SJCRH30 (cell line): ENCODE results near the gene NAPB. TPM values are rescaled to one million over a fixed set of nuclear protein-coding genes. Genes with fewer than 3 reads are reported as not detected.
"Not testable (repeated sequence)": the region's sequence is repeated elsewhere in the genome, so short reads cannot be mapped to it uniquely, and the experiment has no call there.

Source experiments
- DNase-seq, 2 experiments: peaks; one replicate each; pipeline ENCODE4 v3.0.0-alpha.2; 2015 to 2020
- H3K27ac ChIP-seq: fragments of 250-450 bp; sonication (Bioruptor Pico); 2 replicates; pipeline ENCODE4 v1.5.1; 2020; ENCODE audit warnings: mild to moderate bottlenecking, moderate library complexity
- H3K27me3 ChIP-seq: fragments of 250-450 bp; sonication (Bioruptor Pico); 2 replicates; pipeline ENCODE4 v1.5.1; 2020; ENCODE audit warnings: mild to moderate bottlenecking, moderate library complexity
- H3K36me3 ChIP-seq: fragments of 250-450 bp; sonication (Bioruptor Pico); 2 replicates; pipeline ENCODE4 v1.5.1; 2020; ENCODE audit warnings: mild to moderate bottlenecking, moderate library complexity
- H3K4me1 ChIP-seq: fragments of 250-450 bp; sonication (Bioruptor Pico); 2 replicates; pipeline ENCODE4 v1.5.1; 2020; ENCODE audit warnings: mild to moderate bottlenecking, moderate library complexity
- H3K4me3 ChIP-seq: fragments of 250-450 bp; sonication (Bioruptor Pico); 2 replicates; pipeline ENCODE4 v1.5.1; 2020; ENCODE audit warnings: mild to moderate bottlenecking, moderate library complexity
- H3K9me3 ChIP-seq: fragments of 250-450 bp; sonication (Bioruptor Pico); replicated peaks from 2 replicates; pipeline ENCODE4 v1.5.1; 2020; ENCODE audit warnings: mild to moderate bottlenecking, moderate library complexity
- total RNA-seq: library from RNA; depleted of rRNA; stranded (reverse); fragments of >200 nt; shearing (Covaris generic); gene quantifications from 2 replicates; pipeline ENCODE4 v1.2.3, GENCODE V29; 2014; rRNA removed

The NAPB gene
- 7.1 and 11.3 TPM in 2 replicates for total RNA-seq

DNA sequence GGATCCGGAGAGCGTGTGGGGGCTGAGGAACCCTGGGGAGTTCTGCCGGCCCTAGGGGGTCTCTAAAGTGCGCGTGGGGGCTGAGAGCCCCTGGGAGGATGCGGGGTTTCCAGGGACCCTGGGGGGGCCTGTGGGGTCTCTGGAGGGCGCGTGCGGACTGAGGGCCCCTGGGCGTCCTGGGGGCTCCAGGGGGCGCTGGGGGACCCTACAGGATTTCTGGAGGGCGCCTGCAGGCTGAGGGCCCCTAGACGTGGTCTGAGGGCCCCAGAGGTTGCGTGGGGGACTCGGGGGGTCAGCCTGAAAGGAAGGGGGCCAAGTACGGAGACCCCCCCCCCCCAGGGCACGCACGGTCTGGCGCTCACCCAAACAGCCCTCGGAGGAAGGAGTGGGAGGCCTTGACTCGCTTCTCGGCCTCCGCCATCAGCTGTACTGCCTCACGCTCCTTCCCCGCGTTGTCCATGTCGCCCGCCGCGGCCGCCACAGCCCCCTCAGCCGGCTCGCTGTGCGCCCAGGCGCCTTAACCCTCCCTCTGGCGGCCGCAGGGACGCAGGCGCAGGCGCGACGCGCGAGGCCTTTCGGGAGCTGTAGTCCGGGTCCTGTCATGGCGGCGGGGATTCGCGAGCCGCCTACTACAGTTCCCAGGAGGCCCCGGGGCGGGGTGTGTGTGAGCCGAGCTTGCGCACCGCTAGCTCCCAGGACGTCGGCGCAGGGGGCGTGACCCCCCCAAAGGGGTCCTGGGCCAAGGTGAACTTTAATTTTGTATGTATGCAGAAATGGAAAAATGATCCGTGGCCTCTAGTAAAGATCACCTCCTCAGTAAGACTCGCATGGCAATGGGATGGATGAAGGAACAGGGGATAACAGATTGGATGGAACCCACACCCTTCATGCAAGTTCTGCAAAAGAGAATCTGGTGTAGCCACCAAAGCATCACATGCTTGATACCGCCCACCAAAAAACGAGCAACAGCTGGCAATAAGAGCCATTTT is at the start of gene NAPB:
Gene NAPB (minus strand): TSS at position 546 of the 989 bp plus-strand sequence. CDS start 86 bp downstream, at position 460.
- Histone ChIP-seq H3K9me3 (peaks cover 4% of the 10 kb centered on the region; the same call in 1 of the 2 replicates), H3K27ac (peak within 1 kb of the TSS; percentile 69), H3K4me3 (peak within 1 kb of the TSS; percentile 92), H3K36me3 (no peaks in the 10 kb centered on the region; the same call in 1 of the 2 replicates), H3K4me1 (peaks cover 2% of the 10 kb centered on the region; the same call in 1 of the 2 replicates), H3K27me3 (no peaks in the 10 kb centered on the region)
- DNase-seq, result peak; percentile 97

DNA sequence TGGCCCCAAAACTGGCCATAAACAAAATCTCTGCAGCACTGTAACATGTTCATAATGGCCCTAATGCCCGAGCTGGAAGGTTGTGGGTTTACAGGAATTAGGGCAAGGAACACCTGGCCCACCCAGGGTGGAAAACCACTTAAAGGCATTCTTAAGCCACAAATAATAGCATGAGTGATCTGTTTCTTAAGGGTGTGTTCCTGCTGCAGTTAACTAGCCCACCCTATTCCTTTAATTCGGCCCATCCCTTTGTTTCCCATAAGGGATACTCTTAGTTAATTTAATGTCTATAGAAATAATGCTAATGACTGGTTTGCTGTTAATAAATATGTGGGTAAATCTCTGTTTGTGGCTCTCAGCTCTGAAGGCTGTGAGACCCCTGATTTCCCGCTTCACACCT is 45.7 kb upstream of the NAPB start:
- H3K4me1 ChIP-seq, DNase-seq, H3K36me3 ChIP-seq, H3K27me3 ChIP-seq, H3K27ac ChIP-seq, H3K4me3 ChIP-seq: not testable (repeated sequence)
- peaks cover 11% of the 10 kb centered on the region; the same call in 1 of the 2 replicates for H3K9me3 ChIP-seq

DNA sequence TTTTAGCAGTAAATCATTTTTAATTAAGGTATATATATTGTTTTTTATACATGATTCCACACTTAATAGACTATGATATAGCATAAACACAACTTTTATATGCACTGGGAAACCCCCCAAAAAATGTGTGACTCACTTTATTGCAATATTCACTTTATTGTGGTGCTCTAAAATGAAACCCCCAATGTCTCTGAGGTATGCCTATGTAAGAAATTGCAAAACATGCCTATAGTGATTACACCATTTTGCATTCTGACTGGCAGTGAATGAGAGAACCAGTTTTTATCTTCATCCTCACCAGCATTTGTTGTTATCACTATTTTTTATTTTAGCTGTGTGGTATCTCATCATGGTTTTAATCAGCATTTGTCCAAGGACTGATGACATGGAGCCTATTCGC is 39.9 kb upstream of the NAPB start:
- no peaks in the 10 kb centered on the region for H3K27me3 ChIP-seq
- no peaks in the 10 kb centered on the region for H3K4me1 ChIP-seq
- H3K36me3 ChIP-seq, result no peaks in the 10 kb centered on the region
- no peak overlapping the region for H3K27ac ChIP-seq
- DNase-seq, result no peak
- H3K4me3 ChIP-seq, result no peak overlapping the region
- 0 out of 2 replicates have a peak, but pooled peaks cover 3% of the 10 kb centered on the region for H3K9me3 ChIP-seq

GRCh38 chr20:23459461-23460150 is 38.3 kb upstream of the NAPB start:
- Histone ChIP-seq H3K27me3 (no peaks in the 10 kb centered on the region), H3K4me3 (no peak overlapping the region), H3K4me1 (no peaks in the 10 kb centered on the region), H3K36me3 (no peaks in the 10 kb centered on the region), H3K9me3 (no peaks in the 10 kb centered on the region), H3K27ac (no peak overlapping the region)
- no peak for DNase-seq

- Histone ChIP-seq H3K4me3 (no peak overlapping the region), H3K36me3 (no peaks in the 10 kb centered on the region), H3K27ac (no peak overlapping the region), H3K9me3 (no peaks in the 10 kb centered on the region), H3K4me1 (no peaks in the 10 kb centered on the region), H3K27me3 (no peaks in the 10 kb centered on the region; the same call in 1 of the 2 replicates)
- DNase-seq, result no peak
These were observed 35.6 kb upstream of the NAPB start for GRCh38 chr20:23456873-23457272.

DNA sequence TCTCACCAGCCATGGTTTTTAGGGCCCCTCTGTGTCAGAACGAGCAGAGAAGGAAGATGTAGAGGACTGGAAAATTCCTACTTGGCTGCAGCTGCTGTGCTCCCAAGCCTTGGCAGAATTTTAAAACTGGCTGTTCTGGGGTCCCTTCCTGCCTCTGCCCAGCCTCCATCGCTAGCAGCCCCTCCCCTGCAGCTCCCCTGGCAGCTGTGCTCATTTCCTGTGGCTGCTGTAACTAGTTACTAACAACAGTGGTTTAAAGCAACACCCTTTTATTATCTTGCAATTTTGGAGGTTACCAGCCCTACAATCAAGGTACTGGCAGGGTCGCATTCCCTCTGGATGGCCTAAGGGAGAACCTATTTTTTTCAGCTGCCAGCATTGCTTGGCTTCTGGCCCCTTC is 35.1 kb upstream of the NAPB start:
- no peaks in the 10 kb centered on the region for H3K9me3 ChIP-seq
- H3K4me1 ChIP-seq, result no peaks in the 10 kb centered on the region
- H3K27ac ChIP-seq, result no peak overlapping the region
- peaks cover 4% of the 10 kb centered on the region for H3K27me3 ChIP-seq
- H3K4me3 ChIP-seq, result no peak overlapping the region
- peak in 1 of 2 experiments; percentile 20 for DNase-seq
- H3K36me3 ChIP-seq, result no peaks in the 10 kb centered on the region

DNA sequence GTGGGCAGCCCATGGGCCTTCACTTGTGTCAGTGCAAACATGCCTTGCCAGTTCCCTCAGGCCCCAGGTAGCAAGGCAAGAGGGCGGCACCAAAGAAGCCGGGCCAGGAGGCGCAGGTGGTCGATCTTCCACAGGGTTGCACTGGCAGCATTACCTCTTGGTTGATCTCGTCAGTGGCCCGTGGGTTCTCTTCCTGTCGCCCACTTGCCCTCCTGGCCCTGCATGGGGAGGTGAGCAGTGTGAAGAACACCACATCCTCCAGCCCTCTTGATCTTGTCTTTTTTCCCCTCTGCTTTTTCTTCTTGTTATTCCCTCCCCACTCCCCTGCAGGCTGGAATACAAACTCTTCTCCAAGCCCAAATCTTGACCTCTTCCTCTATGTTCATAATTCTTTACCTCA is 34.4 kb upstream of the NAPB start:
- Histone ChIP-seq H3K4me1 (no peaks in the 10 kb centered on the region), H3K9me3 (no peaks in the 10 kb centered on the region), H3K36me3 (no peaks in the 10 kb centered on the region), H3K27me3 (peaks cover 10% of the 10 kb centered on the region), H3K27ac (no peak overlapping the region), H3K4me3 (no peak overlapping the region)
- DNase-seq, result no peak

DNA sequence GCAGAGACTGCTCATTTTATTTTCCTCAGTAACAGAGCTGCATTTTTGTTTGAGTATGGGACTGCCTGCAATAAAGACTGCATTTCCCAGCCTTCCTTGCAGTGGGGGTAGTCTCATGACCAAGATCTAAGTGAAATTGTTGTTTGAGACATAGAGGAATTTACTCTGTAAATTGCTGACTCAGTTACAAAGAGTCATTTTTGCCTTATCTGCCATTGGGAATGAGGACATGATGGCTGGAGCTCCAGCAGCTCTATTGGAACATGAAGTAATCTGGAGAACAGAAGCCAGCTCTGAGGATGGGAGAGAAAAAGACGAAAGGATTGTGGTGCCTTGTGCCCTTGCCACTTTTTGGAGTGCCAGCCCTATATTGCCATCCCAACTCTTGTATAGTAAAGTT is 33.5 kb upstream of the NAPB start:
- H3K4me1 ChIP-seq, result no peaks in the 10 kb centered on the region
- no peaks in the 10 kb centered on the region for H3K36me3 ChIP-seq
- peaks cover 13% of the 10 kb centered on the region for H3K27me3 ChIP-seq
- no peak overlapping the region for H3K27ac ChIP-seq
- no peak overlapping the region for H3K4me3 ChIP-seq
- H3K9me3 ChIP-seq, result no peaks in the 10 kb centered on the region
- no peak for DNase-seq

- no peak overlapping the region for H3K27ac ChIP-seq
- H3K4me3 ChIP-seq, result no peak overlapping the region
- no peaks in the 10 kb centered on the region for H3K36me3 ChIP-seq
- no peaks in the 10 kb centered on the region for H3K4me1 ChIP-seq
- peaks cover 19% of the 10 kb centered on the region for H3K27me3 ChIP-seq
- no peak for DNase-seq
- no peaks in the 10 kb centered on the region for H3K9me3 ChIP-seq
These were observed 32.6 kb upstream of the NAPB start for GRCh38 chr20:23453549-23454543.

- Histone ChIP-seq H3K4me3 (no peak within 1 kb of the TSS), H3K9me3 (no peaks in the 10 kb centered on the region), H3K27ac (no peak within 1 kb of the TSS), H3K4me1 (no peaks in the 10 kb centered on the region), H3K27me3 (peaks cover 23% of the 10 kb centered on the region), H3K36me3 (no peaks in the 10 kb centered on the region)
- DNase-seq, result no peak
These were observed 31.5 kb upstream of the NAPB start, which contains the start of gene CST11 for GRCh38 chr20:23452776-23453175. CST11 (minus strand) TSS chr20:23452876; CDS start chr20:23452811, 65 bp downstream.

DNA sequence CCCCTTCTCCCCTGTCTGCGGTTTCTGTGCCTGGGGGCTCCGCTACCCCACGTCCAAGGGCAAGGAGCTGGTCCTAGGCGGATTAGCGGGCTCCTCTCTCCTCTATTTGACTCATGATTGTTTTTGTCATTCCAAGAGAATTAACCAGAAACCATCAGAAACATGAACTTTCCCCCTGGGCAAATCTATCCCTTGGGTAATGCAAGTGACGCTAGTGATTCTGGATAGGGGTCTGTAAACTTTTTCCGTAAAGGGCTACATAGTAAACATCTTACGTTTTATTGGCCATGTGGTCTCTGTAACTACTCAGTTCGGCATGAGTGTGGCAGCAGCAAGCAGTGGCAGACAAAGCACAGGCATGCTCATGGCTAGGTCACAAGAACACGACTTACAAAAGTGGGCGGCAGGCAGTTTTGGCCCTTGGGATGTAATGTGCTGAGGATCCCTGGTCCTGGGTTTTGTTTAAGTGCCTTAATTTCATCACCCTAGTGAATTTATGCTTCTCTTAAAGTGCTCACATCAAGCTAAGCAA is 30.7 kb upstream of the NAPB start:
- Histone ChIP-seq H3K9me3 (no peaks in the 10 kb centered on the region), H3K4me3 (no peak overlapping the region), H3K27ac (no peak overlapping the region), H3K4me1 (no peaks in the 10 kb centered on the region), H3K36me3 (no peaks in the 10 kb centered on the region), H3K27me3 (peaks cover 27% of the 10 kb centered on the region)
- no peak for DNase-seq

- H3K9me3 ChIP-seq, result no peaks in the 10 kb centered on the region
- H3K4me1 ChIP-seq, result no peaks in the 10 kb centered on the region
- H3K27me3 ChIP-seq, result peaks cover 27% of the 10 kb centered on the region
- DNase-seq, result no peak
- H3K27ac ChIP-seq, result no peak overlapping the region
- no peaks in the 10 kb centered on the region for H3K36me3 ChIP-seq
- H3K4me3 ChIP-seq, result no peak overlapping the region
These were observed 29.6 kb upstream of the NAPB start for GRCh38 chr20:23450877-23451276.

- no peak for DNase-seq
- Histone ChIP-seq H3K36me3 (no peaks in the 10 kb centered on the region), H3K4me3 (no peak overlapping the region), H3K4me1 (no peaks in the 10 kb centered on the region), H3K27me3 (peaks cover 27% of the 10 kb centered on the region), H3K27ac (no peak overlapping the region), H3K9me3 (no peaks in the 10 kb centered on the region)
These were observed 28.1 kb upstream of the NAPB start for GRCh38 chr20:23449421-23449820.

DNA sequence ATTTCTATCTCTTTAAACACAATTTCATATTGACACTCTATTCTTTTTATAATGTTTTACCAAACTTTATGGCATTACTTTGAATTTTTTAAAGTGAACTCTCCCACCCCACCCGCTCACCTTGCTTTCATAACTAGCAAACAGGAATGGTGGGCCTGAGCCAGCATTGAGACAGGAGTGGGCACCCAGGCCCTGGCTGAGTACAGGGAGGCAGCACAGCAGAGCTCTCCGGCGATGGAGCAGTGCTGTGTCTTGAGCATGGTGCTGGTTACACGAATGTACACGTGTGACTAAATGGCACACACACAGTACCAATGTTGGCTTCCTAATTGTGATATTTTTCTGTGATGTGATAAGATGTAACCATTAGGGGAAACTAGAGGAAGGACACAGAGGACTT is 26.9 kb upstream of the NAPB start:
- H3K36me3 ChIP-seq, result no peaks in the 10 kb centered on the region
- H3K27me3 ChIP-seq, result peaks cover 27% of the 10 kb centered on the region
- no peak overlapping the region for H3K27ac ChIP-seq
- no peak overlapping the region for H3K4me3 ChIP-seq
- no peak for DNase-seq
- no peaks in the 10 kb centered on the region for H3K4me1 ChIP-seq
- H3K9me3 ChIP-seq, result no peaks in the 10 kb centered on the region
